ENCODE data around the gene ZNF618. TPM values are rescaled to one million over a fixed set of nuclear protein-coding genes. Genes with fewer than 3 reads are reported as not detected.

The ZNF618 gene
- polyA plus RNA-seq, 1 donor (not counting 4 experiments of a cell fraction or from before 2014, with no cell fraction given): 2.5 TPM

GRCh38 chr9:113995401-113995800 lies 119.3 kb downstream of the ZNF618 start:
- no peaks in the 10 kb centered on the region for H4K20me1 ChIP-seq (ENCODE audit: control insufficient read depth, extremely low read depth, insufficient read depth, low read length)
- dilution Hi-C loops (cut with MboI; ENCODE audit: extremely low pct_ligation_motif_present, low sequenced_read_pairs): no loop called here
- DNase-seq (ENCODE audit: low read depth, low spot score) (no peak), FAIRE-seq (no peak)
- H3K9me3 ChIP-seq (ENCODE audit: control insufficient read depth, low read depth, low read length): no peaks in the 10 kb centered on the region
- no peak for TF ChIP-seq EZH2 (IDR thresholded peaks at IDR 0.05; ENCODE audit: low read length)
- TF ChIP-seq, protein P1, sequence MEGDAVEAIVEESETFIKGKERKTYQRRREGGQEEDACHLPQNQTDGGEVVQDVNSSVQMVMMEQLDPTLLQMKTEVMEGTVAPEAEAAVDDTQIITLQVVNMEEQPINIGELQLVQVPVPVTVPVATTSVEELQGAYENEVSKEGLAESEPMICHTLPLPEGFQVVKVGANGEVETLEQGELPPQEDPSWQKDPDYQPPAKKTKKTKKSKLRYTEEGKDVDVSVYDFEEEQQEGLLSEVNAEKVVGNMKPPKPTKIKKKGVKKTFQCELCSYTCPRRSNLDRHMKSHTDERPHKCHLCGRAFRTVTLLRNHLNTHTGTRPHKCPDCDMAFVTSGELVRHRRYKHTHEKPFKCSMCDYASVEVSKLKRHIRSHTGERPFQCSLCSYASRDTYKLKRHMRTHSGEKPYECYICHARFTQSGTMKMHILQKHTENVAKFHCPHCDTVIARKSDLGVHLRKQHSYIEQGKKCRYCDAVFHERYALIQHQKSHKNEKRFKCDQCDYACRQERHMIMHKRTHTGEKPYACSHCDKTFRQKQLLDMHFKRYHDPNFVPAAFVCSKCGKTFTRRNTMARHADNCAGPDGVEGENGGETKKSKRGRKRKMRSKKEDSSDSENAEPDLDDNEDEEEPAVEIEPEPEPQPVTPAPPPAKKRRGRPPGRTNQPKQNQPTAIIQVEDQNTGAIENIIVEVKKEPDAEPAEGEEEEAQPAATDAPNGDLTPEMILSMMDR (optimal IDR thresholded peaks at IDR 0.05 in 1 of 3, IDR thresholded peaks at IDR 0.05 in 1 of 3, conservative IDR thresholded peaks at IDR 0.05 in 1 of 3; ENCODE audit: extremely low read depth in 1 of 3, insufficient read depth in 2 of 3, low read length in 3 of 3): no peak
- H3K27ac ChIP-seq (ENCODE audit: control insufficient read depth, insufficient read depth, low read length): no peak overlapping the region
- no peak overlapping the region for H3K4me3 ChIP-seq (ENCODE audit: control insufficient read depth in 2 of 3, extremely low read depth in 1 of 3, insufficient read depth in 2 of 3, low read depth in 1 of 3, low read length in 3 of 3)
- H3K4me1 ChIP-seq (ENCODE audit: control insufficient read depth, extremely low read depth, insufficient read depth, low read length): no peaks in the 10 kb centered on the region
- peaks cover 4% of the 10 kb centered on the region for H3K9me1 ChIP-seq (ENCODE audit: control insufficient read depth, extremely low read depth, insufficient read depth, low read length)
- H3K79me2 ChIP-seq (ENCODE audit: control insufficient read depth, insufficient read depth, low read length): no peaks in the 10 kb centered on the region
- H2AFZ ChIP-seq (ENCODE audit: control insufficient read depth, low read length): no peak overlapping the region
- H3K27me3 ChIP-seq (ENCODE audit: control insufficient read depth, extremely low read depth, insufficient read depth, low read length): no peaks in the 10 kb centered on the region
- no peak overlapping the region for H3K4me2 ChIP-seq (ENCODE audit: control insufficient read depth, extremely low read depth, insufficient read depth, low read depth, low read length)
- no peak overlapping the region for H3K9ac ChIP-seq (ENCODE audit: control insufficient read depth, extremely low read depth, insufficient read depth, low read length)
- H3K36me3 ChIP-seq (ENCODE audit: control insufficient read depth in 2 of 2, extremely low read depth in 1 of 2, insufficient read depth in 2 of 2, low read length in 2 of 2): peaks cover 0 to 1% of the 10 kb centered on the region in 2 experiments

- Histone ChIP-seq H3K36me3 (ENCODE audit: control insufficient read depth in 2 of 2, extremely low read depth in 1 of 2, insufficient read depth in 2 of 2, low read length in 2 of 2) (peaks cover 0 to 1% of the 10 kb centered on the region in 2 experiments), H3K27ac (ENCODE audit: control insufficient read depth, insufficient read depth, low read length) (no peak overlapping the region), H4K20me1 (ENCODE audit: control insufficient read depth, extremely low read depth, insufficient read depth, low read length) (no peaks in the 10 kb centered on the region), H3K9ac (ENCODE audit: control insufficient read depth, extremely low read depth, insufficient read depth, low read length) (no peak overlapping the region), H3K4me3 (ENCODE audit: control insufficient read depth in 2 of 3, extremely low read depth in 1 of 3, insufficient read depth in 2 of 3, low read depth in 1 of 3, low read length in 3 of 3) (no peak overlapping the region), H2AFZ (ENCODE audit: control insufficient read depth, low read length) (no peak overlapping the region), H3K4me1 (ENCODE audit: control insufficient read depth, extremely low read depth, insufficient read depth, low read length) (no peaks in the 10 kb centered on the region), H3K79me2 (ENCODE audit: control insufficient read depth, insufficient read depth, low read length) (no peaks in the 10 kb centered on the region), H3K9me3 (ENCODE audit: control insufficient read depth, low read depth, low read length) (no peaks in the 10 kb centered on the region), H3K9me1 (ENCODE audit: control insufficient read depth, extremely low read depth, insufficient read depth, low read length) (peaks cover 4% of the 10 kb centered on the region), H3K4me2 (ENCODE audit: control insufficient read depth, extremely low read depth, insufficient read depth, low read depth, low read length) (no peak overlapping the region), H3K27me3 (ENCODE audit: control insufficient read depth, extremely low read depth, insufficient read depth, low read length) (no peaks in the 10 kb centered on the region)
- FAIRE-seq (no peak), DNase-seq (ENCODE audit: low read depth, low spot score) (no peak)
- dilution Hi-C loops (cut with MboI; ENCODE audit: extremely low pct_ligation_motif_present, low sequenced_read_pairs): no loop called here
- TF ChIP-seq, protein P1 (optimal IDR thresholded peaks at IDR 0.05 in 1 of 3, IDR thresholded peaks at IDR 0.05 in 1 of 3, conservative IDR thresholded peaks at IDR 0.05 in 1 of 3; ENCODE audit: extremely low read depth in 1 of 3, insufficient read depth in 2 of 3, low read length in 3 of 3): no peak
- no peak for TF ChIP-seq EZH2 (IDR thresholded peaks at IDR 0.05; ENCODE audit: low read length)
Measured at GRCh38 chr9:113995963-113996362, 119.9 kb downstream of the ZNF618 start.
